ENCODE data around the gene UTS2R. TPM values are rescaled to one million over a fixed set of nuclear protein-coding genes. Genes with fewer than 3 reads are reported as not detected.
"Not testable (repeated sequence)": the region's sequence is repeated elsewhere in the genome, so short reads cannot be mapped to it uniquely, and the experiment has no call there.

Gene UTS2R
- total RNA-seq, 1 donor from 2014 or later: not detected

DNA sequence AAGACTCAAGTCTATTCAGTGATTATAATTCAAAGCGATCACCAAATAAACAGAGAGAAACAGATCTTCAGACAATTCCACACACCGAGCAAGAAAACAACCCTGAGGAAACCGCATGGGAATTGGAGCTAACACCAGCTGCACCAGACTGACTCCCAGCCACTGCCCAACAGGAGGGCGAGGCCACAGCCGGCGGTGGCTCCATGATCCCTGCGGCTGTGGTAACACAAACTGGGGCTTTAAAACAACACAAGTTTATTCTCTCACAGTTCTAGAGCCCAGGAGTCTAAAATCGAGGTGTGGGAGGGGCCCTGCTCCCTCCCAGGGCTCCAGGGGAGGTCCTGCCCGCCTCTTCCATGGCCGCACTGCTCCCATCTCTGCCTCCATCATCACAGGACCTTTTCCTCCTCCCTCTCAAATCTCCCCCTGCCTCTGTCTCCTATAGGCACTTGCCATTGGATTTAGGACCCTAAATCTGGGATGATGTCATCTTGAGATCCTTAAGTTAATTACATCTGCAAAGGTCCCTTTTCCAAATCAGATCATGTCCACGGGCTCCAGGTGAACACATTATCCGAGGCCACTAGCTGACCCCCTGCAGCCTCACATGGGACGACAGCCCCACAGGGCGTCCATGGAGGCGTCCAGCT, 36.8 kb downstream of the UTS2R start:
- DNase-seq (ENCODE audit: low read depth in 2 of 2): no peak

DNA sequence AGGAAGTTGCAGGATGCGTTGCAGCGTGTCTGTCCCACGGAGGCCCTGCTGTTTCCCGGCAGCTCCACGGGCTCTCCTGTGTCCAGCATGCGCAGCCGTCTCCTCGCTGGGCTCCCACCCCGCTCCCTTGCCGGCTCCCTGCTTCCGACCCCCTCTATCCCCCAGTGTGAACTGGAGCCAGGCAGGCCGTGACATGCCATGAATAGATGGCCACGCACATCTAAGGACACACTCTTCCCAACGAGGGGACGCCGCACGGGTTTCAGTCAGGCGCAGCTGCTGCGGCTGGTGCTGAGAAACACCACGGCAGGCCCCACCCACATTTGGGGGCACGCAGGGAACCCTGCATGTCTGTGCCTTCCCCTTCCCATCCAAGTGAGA, 37.4 kb downstream of the UTS2R start:
- DNase-seq (ENCODE audit: low read depth in 2 of 2): no peak

DNA sequence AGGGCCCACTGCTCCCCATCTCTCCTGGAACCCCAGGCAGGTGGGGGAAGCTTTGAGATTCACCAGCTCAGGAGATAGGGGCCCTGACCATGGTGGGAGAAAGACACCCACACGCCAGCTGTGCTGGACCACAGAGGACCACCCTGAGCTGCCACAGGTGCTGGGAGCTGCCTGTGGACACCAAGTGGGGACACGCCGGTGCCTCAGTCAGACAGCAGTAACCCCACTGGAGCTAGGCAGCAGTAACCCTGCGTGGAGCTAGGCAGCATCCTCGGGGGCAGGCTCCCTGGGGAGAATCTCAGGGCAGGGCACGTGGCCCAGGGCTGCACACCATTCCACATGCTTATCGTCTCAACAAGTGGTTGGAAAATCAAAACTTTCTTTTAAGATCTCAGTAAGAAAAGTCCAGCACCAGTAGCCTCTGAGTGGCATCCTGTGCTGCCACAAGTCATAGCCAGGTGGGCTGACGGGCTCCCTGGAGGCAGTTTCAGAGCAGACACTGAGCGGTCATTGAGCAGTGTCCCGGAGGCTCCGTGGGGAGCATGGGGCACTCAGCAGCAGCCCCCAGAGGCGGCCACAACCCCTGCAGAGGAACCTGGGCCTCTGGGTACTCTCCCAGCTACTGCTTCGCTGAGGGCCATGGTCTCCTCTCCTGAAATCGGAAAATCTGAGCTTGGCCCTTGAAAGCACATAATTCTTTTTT, 38.6 kb downstream of the UTS2R start:
- no peak for DNase-seq (ENCODE audit: low read depth in 2 of 2)

DNA sequence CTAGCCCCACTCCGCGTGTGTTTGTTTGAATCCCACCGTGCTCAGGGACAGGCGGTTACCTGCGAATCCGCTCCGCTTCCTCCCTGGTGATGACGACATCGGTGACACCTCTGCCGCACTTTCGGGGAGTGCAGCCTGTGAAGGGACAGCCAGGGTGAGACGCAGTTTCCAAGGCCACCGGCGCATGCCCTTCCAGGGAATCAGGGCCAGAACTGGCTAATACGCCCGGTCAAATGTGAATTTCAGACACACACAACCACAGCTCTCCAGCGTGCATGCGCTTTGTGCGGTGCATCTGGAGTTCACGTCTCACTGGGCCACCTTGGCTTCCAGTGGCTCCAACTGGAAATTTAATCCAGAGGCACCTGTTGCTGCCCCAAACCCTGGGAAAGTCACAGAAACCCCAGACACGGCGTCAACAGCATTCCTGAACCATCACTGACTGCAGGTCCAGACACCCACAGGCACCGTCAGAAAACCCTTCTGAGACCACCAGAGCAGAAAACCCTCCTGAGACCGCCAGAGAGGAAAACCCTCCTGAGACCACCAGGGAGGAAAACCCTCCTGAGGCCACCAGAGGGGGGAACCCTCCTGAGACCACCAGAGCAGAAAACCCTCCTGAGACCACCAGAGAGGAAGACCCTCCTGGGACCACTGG, 40.0 kb downstream of the UTS2R start:
- DNase-seq (ENCODE audit: low read depth in 2 of 2): no peak

DNA sequence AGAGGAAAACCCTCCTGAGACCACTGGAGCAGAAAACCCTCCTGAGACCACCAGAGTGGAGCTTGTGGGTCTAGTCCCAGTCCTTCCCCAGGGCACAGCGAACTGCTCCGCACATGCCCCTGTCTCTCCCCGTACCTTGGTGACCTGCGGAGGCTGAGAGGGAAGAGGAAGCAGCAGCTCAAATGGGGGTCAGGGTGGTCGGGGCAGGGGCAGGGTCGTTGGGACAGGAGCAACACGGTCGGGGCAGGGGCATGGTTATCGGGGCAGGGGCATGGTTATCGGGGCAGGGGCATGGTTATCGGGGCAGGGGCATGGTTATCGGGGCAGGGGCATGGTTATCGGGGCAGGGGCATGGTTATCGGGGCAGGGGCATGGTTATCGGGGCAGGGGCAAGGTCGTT, 40.5 kb downstream of the UTS2R start:
- DNase-seq (ENCODE audit: low read depth in 2 of 2): not testable (repeated sequence)

DNA sequence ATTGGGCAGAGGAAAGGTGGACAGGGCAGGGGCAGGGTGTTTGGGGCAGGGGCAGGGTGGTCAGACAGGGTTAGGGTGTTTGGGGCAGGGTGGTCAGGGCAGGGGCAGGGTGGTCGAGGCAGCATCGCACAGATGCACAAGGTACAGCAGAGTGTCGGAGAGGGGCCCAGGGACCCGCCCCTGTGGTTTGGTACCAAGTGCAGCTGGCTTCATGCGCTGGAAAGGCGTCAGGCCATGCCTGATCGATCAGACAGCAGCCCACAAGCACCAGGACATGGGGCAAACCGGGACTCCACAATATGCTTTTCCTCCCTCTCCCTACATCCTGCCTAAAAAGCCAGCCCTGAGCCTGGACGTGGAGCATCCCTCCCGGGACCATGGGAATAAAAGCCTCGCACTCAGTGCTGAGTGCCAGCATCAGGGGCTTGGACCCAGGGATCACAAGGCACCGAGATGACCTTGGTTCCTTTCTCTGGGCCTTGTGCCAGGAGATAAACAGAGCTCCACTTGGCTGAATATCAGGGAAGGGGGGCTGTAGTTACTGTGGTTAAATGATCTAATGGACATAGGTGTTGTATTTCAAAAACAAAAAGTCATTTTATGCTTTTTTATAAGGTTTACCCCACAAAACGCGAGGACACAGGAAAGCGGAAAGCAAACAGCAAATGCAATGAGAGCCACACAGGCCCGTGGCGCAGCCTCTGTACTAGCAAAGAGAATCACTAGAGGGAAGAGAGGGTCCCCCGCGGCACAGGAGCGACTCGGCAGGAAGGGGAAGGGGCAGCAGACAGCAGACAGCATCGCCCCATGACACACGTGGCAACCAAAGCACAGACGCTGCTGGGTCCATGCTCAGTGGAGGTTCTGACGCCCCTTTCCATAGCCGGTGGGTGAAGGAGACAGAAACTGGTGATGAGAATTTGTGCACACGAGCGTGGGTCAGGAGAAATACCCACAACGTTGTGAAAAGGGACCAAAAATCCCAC, 41.3 kb downstream of the UTS2R start:
- no peak for DNase-seq (ENCODE audit: low read depth in 2 of 2)

DNA sequence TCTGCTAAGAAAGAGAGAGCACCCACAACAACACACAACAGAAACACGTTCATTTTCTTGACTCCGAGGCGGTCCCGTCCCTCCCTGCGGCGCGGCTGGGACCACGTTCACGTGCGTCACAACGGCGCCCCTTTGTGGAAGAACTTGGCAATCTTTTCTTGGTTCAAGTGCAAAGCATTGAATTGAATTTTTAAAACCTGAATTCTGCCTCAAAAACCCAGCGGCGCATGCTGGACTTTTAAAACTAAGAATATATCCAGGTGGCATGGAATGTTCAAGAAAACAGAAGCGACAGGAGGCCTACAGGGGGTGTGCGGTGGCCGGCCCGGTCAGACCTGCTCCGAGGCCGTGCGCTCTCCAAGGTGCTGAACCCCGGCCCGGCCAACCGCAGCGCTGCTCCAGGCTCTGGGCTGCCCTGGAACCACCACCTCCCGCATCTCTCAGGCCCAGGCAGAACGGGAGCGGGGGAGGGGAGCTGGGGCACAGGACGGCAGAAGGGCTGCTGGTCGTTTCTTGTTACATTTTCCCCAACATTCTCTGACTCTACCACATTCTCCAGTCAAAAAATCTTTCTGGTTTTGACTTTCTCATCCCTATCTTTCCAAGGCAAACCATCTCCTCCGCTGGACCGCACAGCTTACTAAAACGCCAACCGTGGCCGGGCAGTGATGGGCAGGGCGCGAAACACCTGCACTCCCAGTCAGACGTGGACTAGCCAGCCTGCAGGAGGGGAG, 43.1 kb downstream of the UTS2R start:
- peak; percentile 72 to 82 for DNase-seq (ENCODE audit: low read depth in 2 of 2)

DNA sequence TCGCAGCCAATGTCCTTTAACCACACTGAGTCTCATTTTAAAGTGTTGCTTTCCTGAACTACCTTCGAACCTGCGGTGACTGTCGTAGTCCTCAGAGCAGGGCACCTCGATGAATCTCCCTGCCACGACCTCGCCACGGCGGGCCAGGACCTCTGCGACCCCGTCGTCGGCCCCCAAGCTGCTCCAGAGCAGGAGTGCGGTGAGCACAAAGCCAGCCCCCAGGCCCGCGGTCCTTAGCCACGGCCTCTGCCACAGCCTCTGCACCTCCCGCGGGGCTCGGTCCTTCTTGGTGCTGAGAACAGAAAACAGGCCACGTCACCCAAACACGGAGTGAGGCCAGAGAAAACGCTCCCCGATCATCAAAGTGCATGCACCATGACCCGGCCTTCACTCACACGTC, 43.8 kb downstream of the UTS2R start:
- no peak for DNase-seq (ENCODE audit: low read depth in 2 of 2)

DNA sequence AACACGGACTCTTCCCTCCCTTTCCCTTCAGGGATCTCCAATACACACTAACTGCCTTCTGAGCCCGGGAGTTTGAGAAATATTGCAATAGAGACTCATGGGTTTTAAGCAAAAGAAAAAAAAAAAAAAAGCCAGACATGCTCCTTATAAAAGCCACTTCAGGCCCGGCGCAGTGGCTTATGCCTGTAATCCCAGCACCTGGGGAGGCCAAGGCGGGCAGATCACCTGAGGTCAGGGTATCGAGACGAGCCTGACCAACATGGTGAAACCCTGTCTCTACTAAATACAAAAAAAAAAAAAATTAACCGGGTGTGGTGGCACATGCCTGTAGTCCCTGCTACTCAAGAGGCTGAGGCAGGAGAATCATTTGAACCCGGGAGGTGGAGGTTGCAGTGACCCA, 44.2 kb downstream of the UTS2R start:
- no peak for DNase-seq (ENCODE audit: low read depth in 2 of 2)

DNA sequence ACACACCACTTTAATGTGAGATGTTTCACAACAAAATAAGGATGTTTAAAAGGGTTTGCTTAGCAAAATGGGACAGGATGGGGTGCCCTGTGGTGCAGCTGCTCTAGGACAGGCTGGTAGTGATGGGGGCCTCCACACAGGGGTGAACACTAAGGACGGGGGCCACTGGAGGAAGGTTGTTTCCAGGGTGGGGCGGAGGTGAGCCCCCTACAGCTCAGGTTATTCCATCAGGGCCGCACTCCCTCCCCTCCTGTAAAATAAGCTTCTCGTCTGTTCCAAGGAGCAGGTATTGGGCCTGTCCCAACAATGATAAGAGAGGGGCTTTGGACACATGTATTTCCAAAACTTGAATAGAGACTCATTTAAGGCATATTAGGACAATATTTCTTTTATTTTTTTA, 44.7 kb downstream of the UTS2R start:
- no peak for DNase-seq (ENCODE audit: low read depth in 2 of 2)

DNA sequence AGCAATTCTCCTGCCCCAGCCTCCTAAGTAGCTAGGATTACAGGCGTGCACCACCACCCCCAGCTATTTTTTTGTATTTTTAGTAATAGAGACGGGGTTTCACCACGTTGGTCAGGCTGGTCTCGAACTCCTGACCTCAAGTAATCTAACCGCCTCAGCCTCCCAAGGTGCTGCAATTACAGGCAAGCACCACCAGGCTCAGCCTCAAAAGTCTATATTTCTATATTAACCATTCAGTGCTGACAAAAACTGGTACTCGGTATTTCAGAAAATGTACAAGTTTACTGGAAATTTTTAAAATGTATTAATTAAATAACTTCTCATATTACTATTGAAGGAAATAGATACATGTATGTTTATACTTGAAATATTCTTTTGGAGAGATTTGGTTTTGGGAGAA, 45.2 kb downstream of the UTS2R start:
- no peak for DNase-seq (ENCODE audit: low read depth in 2 of 2)

DNA sequence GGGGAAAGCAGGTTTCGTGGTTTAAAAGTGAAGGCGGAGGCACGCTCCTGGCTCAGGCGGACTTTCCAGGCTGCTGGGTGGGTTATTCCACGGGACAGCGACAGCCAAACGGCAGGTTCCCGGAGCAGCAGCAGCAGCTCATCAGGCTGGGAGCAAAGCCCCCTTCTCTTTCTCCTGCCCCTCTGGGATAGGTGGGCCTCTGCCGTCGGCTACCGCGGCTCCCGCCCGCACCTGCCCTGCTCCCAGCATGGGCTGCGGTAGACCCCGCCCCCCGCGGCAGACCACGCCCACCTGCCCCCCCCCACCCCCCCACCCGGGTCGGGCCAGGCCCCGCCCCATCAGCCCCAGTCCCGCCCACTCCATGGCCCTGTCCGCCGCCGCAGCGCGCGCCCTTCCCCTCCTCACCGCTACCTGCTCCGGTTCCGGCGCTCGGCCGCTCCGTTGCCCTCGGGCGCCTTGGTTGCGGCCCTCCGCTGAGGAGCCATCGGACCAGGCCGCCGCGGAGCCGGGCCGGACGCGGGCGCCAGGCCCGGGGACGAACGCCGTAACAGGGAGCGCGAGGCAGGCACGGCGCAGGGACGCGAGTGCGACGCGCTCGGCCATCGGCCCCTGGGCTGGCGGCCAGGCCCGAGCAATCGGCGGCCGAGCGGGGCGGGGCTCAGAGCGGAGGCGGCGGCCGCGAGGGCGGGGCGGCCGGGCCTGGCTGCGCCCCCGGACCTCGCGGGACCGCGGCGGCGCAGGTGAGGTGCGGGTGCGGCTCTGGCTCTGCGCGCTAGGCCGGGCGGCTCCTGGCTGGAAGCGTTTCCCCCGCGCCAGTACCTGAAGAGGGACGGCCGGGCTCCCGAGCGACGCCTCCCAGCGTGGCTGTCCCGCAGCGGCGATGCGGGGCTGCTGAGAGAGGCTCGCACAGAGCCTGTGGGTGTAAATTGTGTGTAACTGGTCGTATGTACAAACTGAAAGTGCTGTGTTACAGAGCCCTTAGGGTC, 46.7 kb downstream of the UTS2R start, which contains the start of the genes HEXD and OGFOD3:
HEXD (plus strand) TSS at position 347 of the 986 bp plus-strand sequence. CDS start 1,453 bp downstream, outside the sequence.
OGFOD3 (minus strand) TSS at position 586 of the 986 bp plus-strand sequence; CDS start at position 485, 101 bp downstream.
- DNase-seq (ENCODE audit: low read depth in 2 of 2): peak; percentile 83 to 91

DNA sequence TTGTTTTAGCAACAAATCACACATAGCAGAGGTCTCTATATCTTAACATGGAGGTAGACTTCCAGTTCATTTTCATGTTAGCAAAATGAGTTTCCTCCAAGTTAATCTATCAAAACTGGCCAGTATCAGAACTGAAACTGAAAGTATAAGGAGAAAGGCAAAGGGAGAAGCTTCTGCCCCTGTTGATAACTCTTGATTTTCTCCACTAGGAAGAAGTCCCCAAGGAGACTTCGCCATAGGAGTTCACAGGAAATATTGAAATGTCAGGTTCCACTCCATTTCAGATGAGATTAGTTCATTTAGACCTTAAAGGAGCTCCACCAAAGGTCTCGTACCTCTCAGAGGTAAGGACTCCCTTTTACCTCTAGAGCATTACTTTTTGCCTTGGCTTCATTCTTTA, 48.0 kb downstream of the UTS2R start:
- DNase-seq (ENCODE audit: low read depth in 2 of 2): peak; percentile 17

DNA sequence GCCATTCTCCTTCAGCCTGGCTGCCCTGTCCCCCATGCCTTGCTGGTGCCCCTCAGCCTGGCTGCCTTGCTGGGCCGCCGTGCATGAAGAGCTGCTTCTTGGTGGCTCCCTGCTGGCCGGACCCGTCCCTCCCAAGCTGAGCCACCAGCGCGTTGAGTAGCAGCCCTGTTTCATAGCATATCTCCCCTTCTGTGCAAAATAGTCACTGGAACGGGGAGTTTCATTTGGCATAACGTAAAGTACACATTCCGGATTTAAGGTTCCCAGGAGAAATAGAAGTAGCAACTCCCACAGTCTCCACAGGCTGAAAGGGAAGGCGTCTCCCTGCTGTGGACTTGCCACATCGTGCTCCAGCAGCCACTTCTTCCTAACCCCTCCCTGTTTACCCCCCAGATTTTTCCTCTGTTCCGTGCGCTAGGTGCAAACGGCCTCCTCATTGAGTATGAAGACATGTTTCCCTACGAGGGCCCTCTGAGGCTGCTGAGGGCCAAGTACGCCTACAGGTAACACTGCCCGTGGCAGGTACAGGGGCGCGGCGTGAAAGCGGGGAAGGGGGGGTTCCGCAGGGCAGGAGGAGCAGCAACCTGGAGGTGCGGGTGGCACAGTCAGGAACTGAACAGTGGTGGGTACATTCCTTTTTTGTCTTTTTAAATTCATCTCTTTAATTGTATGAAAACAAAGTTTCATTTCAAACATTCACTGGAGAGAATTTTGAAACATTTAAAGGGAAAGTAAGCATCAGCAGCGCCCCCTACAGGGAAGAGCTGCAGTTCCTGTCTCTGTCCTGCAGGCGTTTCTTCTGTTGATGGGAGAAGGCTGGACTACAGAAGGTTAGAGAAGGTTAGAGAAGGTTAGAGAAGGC, 52.7 kb downstream of the UTS2R start:
- peak; percentile 58 to 61 for DNase-seq (ENCODE audit: low read depth in 2 of 2)

DNA sequence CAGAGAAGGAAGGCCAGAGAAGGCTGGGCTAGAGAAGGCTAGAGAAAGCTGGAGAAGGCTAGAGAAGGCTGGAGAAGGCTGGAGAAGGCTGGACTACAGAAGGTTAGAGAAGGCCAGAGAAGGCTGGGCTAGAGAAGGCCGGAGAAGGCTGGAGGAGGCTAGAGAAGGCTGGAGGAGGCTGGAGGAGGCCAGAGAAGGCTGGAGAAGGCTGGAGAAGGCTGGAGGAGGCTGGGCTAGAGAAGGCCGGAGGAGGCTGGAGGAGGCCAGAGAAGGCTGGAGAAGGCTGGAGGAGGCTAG, 53.2 kb downstream of the UTS2R start:
- DNase-seq (ENCODE audit: low read depth in 2 of 2): no peak

All from lung microvascular endothelial cell (primary cell).